Hepatocyte (in vitro differentiated cells): ENCODE data around the gene DLEC1.

ENCODE experiments used
- EZH2 ChIP-seq: fragments of 200-600 bp; sonication (generic); IDR thresholded peaks from 2 replicates; pipeline ENCODE4 v1.6.1; 2016; ENCODE audit warnings: antibody characterized with exemption, mild to moderate bottlenecking, borderline replicate concordance
- EZH2phosphoT487 ChIP-seq: fragments of 200-600 bp; sonication (generic); IDR thresholded peaks from one replicate; pipeline ENCODE4 v1.6.1; 2018; ENCODE audit warnings: antibody characterized with exemption, mild to moderate bottlenecking, low read depth, moderate library complexity; ENCODE audit not compliant: unreplicated experiment, severe bottlenecking
- TF ChIP-seq, protein P1 (sequence below): fragments of 200-600 bp; sonication (generic); IDR thresholded peaks from 2 replicates; pipeline ENCODE4 v1.5.1; 2016; ENCODE audit warnings: antibody characterized with exemption, mild to moderate bottlenecking; ENCODE audit not compliant: poor library complexity

DNA sequence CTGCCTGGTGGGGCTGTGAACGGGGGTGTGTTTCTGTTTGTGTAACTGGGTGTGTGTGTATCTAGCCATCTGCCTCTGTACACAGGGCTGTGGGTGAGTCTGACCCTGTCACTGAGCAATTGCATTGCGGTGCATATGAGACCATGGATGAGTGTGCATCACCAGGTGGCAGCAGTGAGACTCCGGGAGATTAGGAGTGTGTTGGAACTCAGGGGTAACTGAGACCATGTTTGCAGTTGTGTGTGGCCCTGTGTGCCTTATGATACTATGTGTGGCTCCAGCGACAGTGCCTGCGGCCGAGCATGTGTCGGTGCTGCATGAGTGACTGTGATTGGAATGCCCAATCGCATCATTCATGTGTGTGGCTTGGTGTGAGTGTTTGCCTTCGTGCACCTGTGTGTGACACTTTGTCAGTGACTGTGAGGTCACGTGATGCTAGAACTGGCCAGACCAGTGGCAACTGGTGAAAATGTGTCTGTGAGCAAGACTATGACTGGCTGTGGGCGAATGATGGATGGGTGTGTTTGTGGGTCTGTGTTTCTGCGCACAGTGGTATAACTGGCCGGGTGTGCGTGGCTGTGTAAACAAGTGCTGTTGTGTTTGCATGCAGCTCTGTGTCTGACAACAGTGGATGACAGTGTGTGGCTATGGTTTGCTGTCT, 34.5 kb upstream of the DLEC1 start:
- TF ChIP-seq, protein P1, sequence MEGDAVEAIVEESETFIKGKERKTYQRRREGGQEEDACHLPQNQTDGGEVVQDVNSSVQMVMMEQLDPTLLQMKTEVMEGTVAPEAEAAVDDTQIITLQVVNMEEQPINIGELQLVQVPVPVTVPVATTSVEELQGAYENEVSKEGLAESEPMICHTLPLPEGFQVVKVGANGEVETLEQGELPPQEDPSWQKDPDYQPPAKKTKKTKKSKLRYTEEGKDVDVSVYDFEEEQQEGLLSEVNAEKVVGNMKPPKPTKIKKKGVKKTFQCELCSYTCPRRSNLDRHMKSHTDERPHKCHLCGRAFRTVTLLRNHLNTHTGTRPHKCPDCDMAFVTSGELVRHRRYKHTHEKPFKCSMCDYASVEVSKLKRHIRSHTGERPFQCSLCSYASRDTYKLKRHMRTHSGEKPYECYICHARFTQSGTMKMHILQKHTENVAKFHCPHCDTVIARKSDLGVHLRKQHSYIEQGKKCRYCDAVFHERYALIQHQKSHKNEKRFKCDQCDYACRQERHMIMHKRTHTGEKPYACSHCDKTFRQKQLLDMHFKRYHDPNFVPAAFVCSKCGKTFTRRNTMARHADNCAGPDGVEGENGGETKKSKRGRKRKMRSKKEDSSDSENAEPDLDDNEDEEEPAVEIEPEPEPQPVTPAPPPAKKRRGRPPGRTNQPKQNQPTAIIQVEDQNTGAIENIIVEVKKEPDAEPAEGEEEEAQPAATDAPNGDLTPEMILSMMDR: peak; percentile 69
- TF ChIP-seq EZH2: no peak
- TF ChIP-seq EZH2phosphoT487: no peak
